Tibial artery (tissue), 4 donors: ENCODE measurements around the gene GRIK1.

Source experiments
- DNase-seq, 2 donors: peaks; one replicate each; pipeline ENCODE4 v3.0.0-alpha.2; 2019
- H3K27ac ChIP-seq, 2 donors: fragments of 200-600 bp; sonication (generic) in 1 of 2; 1 replicate in 1 of 2; 2 replicates in 1 of 2; pipeline ENCODE4 v1.5.1; 2018 to 2019; ENCODE audit warnings: mild to moderate bottlenecking in 1 of 2
- H3K27me3 ChIP-seq, 2 donors: fragments of 200-600 bp; sonication (generic) in 1 of 2; one replicate each; pipeline versions ENCODE4 v1.5.1 to v1.6.0; 2016 to 2019
- H3K36me3 ChIP-seq, 3 donors: fragments of 200-600 bp; sonication (generic) in 2 of 3; one replicate each; pipeline ENCODE4 v1.5.1; 2016 to 2019; ENCODE audit warnings: mild to moderate bottlenecking in 2 of 3
- H3K4me1 ChIP-seq, 4 donors: fragments of 200-600 bp; sonication (generic) in 2 of 4; 1 replicate in 3 of 4; 2 replicates in 1 of 4; pipeline ENCODE4 v1.5.1; 2016 to 2019
- H3K4me3 ChIP-seq, 2 donors: fragments of 200-600 bp; sonication (generic) in 1 of 2; 1 replicate in 1 of 2; 2 replicates in 1 of 2; pipeline ENCODE4 v1.5.1; 2018 to 2019; ENCODE audit warnings: mild to moderate bottlenecking in 2 of 2
- H3K9me3 ChIP-seq, 3 donors: fragments of 200-600 bp; sonication (generic) in 1 of 3; one replicate each; pipeline ENCODE4 v1.5.1; 2016 to 2019
- CTCF ChIP-seq, 2 experiments: fragments of 200-600 bp in 1 of 2; fragments of 450-650 bp in 1 of 2; IDR thresholded peaks; one replicate each; pipeline ENCODE4 v1.5.1; 2017 to 2019; ENCODE audit warnings: antibody characterized with exemption in 2 of 2, mild to moderate bottlenecking in 1 of 2, moderate library complexity in 1 of 2
- intact Hi-C: fragments of 100-400 bp; cut with DNase I; formaldehyde crosslinking; loops from one replicate; pipeline ENCODE4 v1.15.0; 2023; ENCODE audit warnings: low total_unique reads

GRIK1 gene

GRCh38 chr21:29939924-29940275 lies at the start of gene GRIK1:
Gene GRIK1 (minus strand): TSS chr21:29939996.
- peak within 1 kb of the TSS; percentile 26 to 46 for H3K4me3 ChIP-seq
- H3K9me3 ChIP-seq: no peaks in the 10 kb centered on the region
- no peak within 1 kb of the TSS for H3K27ac ChIP-seq
- intact Hi-C loops: no loop called here
- no peak for DNase-seq
- no peaks in the 10 kb centered on the region for H3K36me3 ChIP-seq
- TF ChIP-seq CTCF (IDR thresholded peaks at IDR 0.05): no peak
- peaks cover 0 to 17% (median 12%) of the 10 kb centered on the region in 4 donors for H3K4me1 ChIP-seq
- peaks cover 0 to 26% of the 10 kb centered on the region in 2 donors for H3K27me3 ChIP-seq

GRCh38 chr21:29987762-29988161 lies 48.0 kb upstream of the GRIK1 start:
- intact Hi-C loops: no loop called here

GRCh38 chr21:29985866-29986265 lies 46.1 kb upstream of the GRIK1 start:
- intact Hi-C loops: no loop called here
- no peak overlapping the region for H3K27ac ChIP-seq
- no peak for DNase-seq
- no peak overlapping the region for H3K4me3 ChIP-seq
- TF ChIP-seq CTCF (IDR thresholded peaks at IDR 0.05): no peak
- no peaks in the 10 kb centered on the region for H3K36me3 ChIP-seq
- no peaks in the 10 kb centered on the region for H3K9me3 ChIP-seq
- H3K4me1 ChIP-seq: no peaks in the 10 kb centered on the region
- H3K27me3 ChIP-seq: no peaks in the 10 kb centered on the region

More at GRCh38 chr21:29987762-29988161, 48.0 kb upstream of the GRIK1 start:
- TF ChIP-seq CTCF (IDR thresholded peaks at IDR 0.05): no peak
- DNase-seq: no peak
- no peaks in the 10 kb centered on the region for H3K9me3 ChIP-seq
- no peaks in the 10 kb centered on the region for H3K36me3 ChIP-seq
- H3K27me3 ChIP-seq: no peaks in the 10 kb centered on the region
- H3K4me1 ChIP-seq: no peaks in the 10 kb centered on the region
- H3K27ac ChIP-seq: no peak overlapping the region
- H3K4me3 ChIP-seq: no peak overlapping the region

- Histone ChIP-seq H3K9me3 (no peaks in the 10 kb centered on the region), H3K36me3 (no peaks in the 10 kb centered on the region), H3K4me1 (no peaks in the 10 kb centered on the region), H3K4me3 (no peak overlapping the region), H3K27ac (no peak overlapping the region), H3K27me3 (no peaks in the 10 kb centered on the region)
- no peak for TF ChIP-seq CTCF (IDR thresholded peaks at IDR 0.05)
- no peak for DNase-seq
- intact Hi-C loops: no loop called here
Observed at GRCh38 chr21:29979043-29979442, 39.2 kb upstream of the GRIK1 start.

GRCh38 chr21:29975776-29976175 lies 36.0 kb upstream of the GRIK1 start:
- H3K36me3 ChIP-seq: no peaks in the 10 kb centered on the region
- DNase-seq: no peak
- no peak for TF ChIP-seq CTCF (IDR thresholded peaks at IDR 0.05)
- H3K4me1 ChIP-seq: no peaks in the 10 kb centered on the region
- H3K9me3 ChIP-seq: no peaks in the 10 kb centered on the region
- H3K4me3 ChIP-seq: no peak overlapping the region
- H3K27ac ChIP-seq: no peak overlapping the region
- no peaks in the 10 kb centered on the region for H3K27me3 ChIP-seq
- intact Hi-C loops: no loop called here

- DNase-seq: no peak
- TF ChIP-seq CTCF (IDR thresholded peaks at IDR 0.05): no peak
- no peak overlapping the region for H3K4me3 ChIP-seq
- intact Hi-C loops: no loop called here
- no peaks in the 10 kb centered on the region for H3K36me3 ChIP-seq
- H3K4me1 ChIP-seq: no peaks in the 10 kb centered on the region
- no peaks in the 10 kb centered on the region for H3K27me3 ChIP-seq
- no peaks in the 10 kb centered on the region for H3K9me3 ChIP-seq
- no peak overlapping the region for H3K27ac ChIP-seq
Observed at GRCh38 chr21:29973258-29973657, 33.5 kb upstream of the GRIK1 start.
